PC-3 (cell line): Measurements from ENCODE around the gene TBC1D25.

Experiments used
- EZH2 ChIP-seq: fragments of 300-600 bp; sonication (generic); IDR thresholded peaks from one replicate; pipeline ENCODE4 v1.6.1; 2017; ENCODE audit warnings: antibody characterized with exemption, mild to moderate bottlenecking, low read length; ENCODE audit not compliant: unreplicated experiment
- TF ChIP-seq, protein P1 (sequence below): fragments of 300-600 bp; sonication (generic); conservative IDR thresholded peaks from 2 replicates; pipeline ENCODE4 v1.5.1; 2017; ENCODE audit warnings: antibody characterized with exemption, low read depth, mild to moderate bottlenecking, low read length

DNA sequence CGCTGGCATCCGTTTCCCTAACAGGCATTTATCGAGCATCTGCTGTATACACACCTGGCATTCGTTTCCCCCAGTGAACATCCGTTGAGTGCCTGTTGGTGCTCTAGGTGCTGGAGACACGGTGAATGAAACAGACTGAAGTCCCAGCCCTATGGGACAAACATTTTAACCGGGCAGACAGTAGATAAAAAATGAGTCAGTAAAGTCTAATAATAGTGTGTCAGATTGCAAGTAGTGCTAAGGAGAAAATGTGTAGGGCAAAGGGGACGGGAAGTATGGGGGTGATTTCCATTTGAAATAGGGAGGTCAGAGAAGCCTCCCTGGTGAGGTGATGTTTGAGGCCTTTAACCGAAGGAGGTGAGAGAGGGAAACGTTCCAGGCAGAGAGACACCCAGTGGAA lies 23.2 kb upstream of the TBC1D25 start:
- TF ChIP-seq, protein P1, sequence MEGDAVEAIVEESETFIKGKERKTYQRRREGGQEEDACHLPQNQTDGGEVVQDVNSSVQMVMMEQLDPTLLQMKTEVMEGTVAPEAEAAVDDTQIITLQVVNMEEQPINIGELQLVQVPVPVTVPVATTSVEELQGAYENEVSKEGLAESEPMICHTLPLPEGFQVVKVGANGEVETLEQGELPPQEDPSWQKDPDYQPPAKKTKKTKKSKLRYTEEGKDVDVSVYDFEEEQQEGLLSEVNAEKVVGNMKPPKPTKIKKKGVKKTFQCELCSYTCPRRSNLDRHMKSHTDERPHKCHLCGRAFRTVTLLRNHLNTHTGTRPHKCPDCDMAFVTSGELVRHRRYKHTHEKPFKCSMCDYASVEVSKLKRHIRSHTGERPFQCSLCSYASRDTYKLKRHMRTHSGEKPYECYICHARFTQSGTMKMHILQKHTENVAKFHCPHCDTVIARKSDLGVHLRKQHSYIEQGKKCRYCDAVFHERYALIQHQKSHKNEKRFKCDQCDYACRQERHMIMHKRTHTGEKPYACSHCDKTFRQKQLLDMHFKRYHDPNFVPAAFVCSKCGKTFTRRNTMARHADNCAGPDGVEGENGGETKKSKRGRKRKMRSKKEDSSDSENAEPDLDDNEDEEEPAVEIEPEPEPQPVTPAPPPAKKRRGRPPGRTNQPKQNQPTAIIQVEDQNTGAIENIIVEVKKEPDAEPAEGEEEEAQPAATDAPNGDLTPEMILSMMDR: no peak
- TF ChIP-seq EZH2: no peak
